ENCODE results near the gene WDTC1.

DNA sequence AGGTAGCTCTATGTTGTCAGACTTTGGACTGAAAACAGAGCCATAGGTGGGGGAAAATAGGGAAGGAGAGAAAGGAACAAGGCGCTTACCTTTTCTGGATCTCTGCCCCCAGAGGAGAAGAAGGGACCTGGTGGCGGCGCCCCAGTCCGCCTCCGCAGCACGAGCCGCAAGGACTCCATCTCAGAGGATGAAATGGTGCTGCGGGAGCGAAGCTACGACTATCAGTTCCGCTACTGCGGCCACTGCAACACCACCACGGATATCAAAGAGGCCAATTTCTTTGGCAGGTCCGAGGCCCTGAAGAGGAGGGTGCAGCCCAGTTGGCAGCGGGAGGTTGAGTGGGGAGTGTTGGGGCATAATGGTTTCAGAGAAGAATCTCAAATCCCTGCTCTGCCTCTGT, 69.1 kb downstream of the WDTC1 start:
- TF ChIP-seq, protein P1, sequence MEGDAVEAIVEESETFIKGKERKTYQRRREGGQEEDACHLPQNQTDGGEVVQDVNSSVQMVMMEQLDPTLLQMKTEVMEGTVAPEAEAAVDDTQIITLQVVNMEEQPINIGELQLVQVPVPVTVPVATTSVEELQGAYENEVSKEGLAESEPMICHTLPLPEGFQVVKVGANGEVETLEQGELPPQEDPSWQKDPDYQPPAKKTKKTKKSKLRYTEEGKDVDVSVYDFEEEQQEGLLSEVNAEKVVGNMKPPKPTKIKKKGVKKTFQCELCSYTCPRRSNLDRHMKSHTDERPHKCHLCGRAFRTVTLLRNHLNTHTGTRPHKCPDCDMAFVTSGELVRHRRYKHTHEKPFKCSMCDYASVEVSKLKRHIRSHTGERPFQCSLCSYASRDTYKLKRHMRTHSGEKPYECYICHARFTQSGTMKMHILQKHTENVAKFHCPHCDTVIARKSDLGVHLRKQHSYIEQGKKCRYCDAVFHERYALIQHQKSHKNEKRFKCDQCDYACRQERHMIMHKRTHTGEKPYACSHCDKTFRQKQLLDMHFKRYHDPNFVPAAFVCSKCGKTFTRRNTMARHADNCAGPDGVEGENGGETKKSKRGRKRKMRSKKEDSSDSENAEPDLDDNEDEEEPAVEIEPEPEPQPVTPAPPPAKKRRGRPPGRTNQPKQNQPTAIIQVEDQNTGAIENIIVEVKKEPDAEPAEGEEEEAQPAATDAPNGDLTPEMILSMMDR (conservative IDR thresholded peaks at IDR 0.05; ENCODE audit: low read depth, low read length): no peak
- TF ChIP-seq EZH2 (IDR thresholded peaks at IDR 0.05; ENCODE audit: borderline replicate concordance, low read depth, low read length, poor library complexity, severe bottlenecking): no peak

Measured in A673 (cell line).